ENCODE measurements around the gene UCP3.

The UCP3 gene

GRCh38 chr11:73972620-73973449 lies 36.0 kb downstream of the UCP3 start:
- H3K4me3 Mint-ChIP-seq: no peak overlapping the region
- H3K9me3 Mint-ChIP-seq: no peaks in the 10 kb centered on the region
- H3K4me1 Mint-ChIP-seq: peaks cover 7% of the 10 kb centered on the region
- peaks cover 15% of the 10 kb centered on the region for H3K36me3 Mint-ChIP-seq (ENCODE audit: low read depth)
- peaks cover 5% of the 10 kb centered on the region for H3K27me3 Mint-ChIP-seq (ENCODE audit: low read depth)
- H3K27ac Mint-ChIP-seq: no peak overlapping the region
- TF ChIP-seq CTCF (IDR thresholded peaks at IDR 0.05; ENCODE audit: unreplicated experiment in 3 of 3): no peak

- Mint-ChIP-seq H3K4me1 (peaks cover 7% of the 10 kb centered on the region), H3K4me3 (no peak overlapping the region), H3K27ac (no peak overlapping the region), H3K36me3 (ENCODE audit: low read depth) (peaks cover 11% of the 10 kb centered on the region), H3K27me3 (ENCODE audit: low read depth) (peaks cover 5% of the 10 kb centered on the region), H3K9me3 (no peaks in the 10 kb centered on the region)
- no peak for TF ChIP-seq CTCF (IDR thresholded peaks at IDR 0.05; ENCODE audit: unreplicated experiment in 3 of 3)
Observed at GRCh38 chr11:73972187-73972586, 36.7 kb downstream of the UCP3 start.

GRCh38 chr11:73971175-73971719 lies 37.6 kb downstream of the UCP3 start:
- TF ChIP-seq CTCF (IDR thresholded peaks at IDR 0.05; ENCODE audit: unreplicated experiment in 3 of 3): no peak
- Mint-ChIP-seq H3K27ac (no peak overlapping the region), H3K4me1 (peaks cover 7% of the 10 kb centered on the region), H3K9me3 (no peaks in the 10 kb centered on the region), H3K36me3 (ENCODE audit: low read depth) (peaks cover 4% of the 10 kb centered on the region), H3K27me3 (ENCODE audit: low read depth) (peaks cover 5% of the 10 kb centered on the region), H3K4me3 (no peak overlapping the region)

- H3K27me3 Mint-ChIP-seq (ENCODE audit: low read depth): peaks cover 5% of the 10 kb centered on the region
- H3K9me3 Mint-ChIP-seq: no peaks in the 10 kb centered on the region
- no peak for TF ChIP-seq CTCF (IDR thresholded peaks at IDR 0.05; ENCODE audit: unreplicated experiment in 3 of 3)
- H3K27ac Mint-ChIP-seq: no peak overlapping the region
- H3K36me3 Mint-ChIP-seq (ENCODE audit: low read depth): no peaks in the 10 kb centered on the region
- no peak overlapping the region for H3K4me3 Mint-ChIP-seq
- H3K4me1 Mint-ChIP-seq: peaks cover 7% of the 10 kb centered on the region
Observed at GRCh38 chr11:73969991-73970800, 38.7 kb downstream of the UCP3 start.

GRCh38 chr11:73969091-73969490 lies 39.8 kb downstream of the UCP3 start:
- peaks cover 7% of the 10 kb centered on the region for H3K4me1 Mint-ChIP-seq
- no peak overlapping the region for H3K27ac Mint-ChIP-seq

More at GRCh38 chr11:73969091-73969490, 39.8 kb downstream of the UCP3 start:
- Mint-ChIP-seq H3K4me3 (no peak overlapping the region), H3K36me3 (ENCODE audit: low read depth) (no peaks in the 10 kb centered on the region), H3K9me3 (no peaks in the 10 kb centered on the region), H3K27me3 (ENCODE audit: low read depth) (peaks cover 10% of the 10 kb centered on the region)
- TF ChIP-seq CTCF (IDR thresholded peaks at IDR 0.05; ENCODE audit: unreplicated experiment in 3 of 3): no peak
